ENCODE measurements around the gene HEG1. TPM values are rescaled to one million over a fixed set of nuclear protein-coding genes. Genes with fewer than 3 reads are reported as not detected.

HEG1 gene
- total RNA-seq, 5 donors from 2014 or later (not counting 1 experiment from before 2014, with no cell fraction given) = 22.6 to 27.6 (median 25.6) TPM

GRCh38 chr3:125005676-125006075 lies 50.1 kb downstream of the HEG1 start:
- Histone ChIP-seq H3K9me3 (no peaks in the 10 kb centered on the region), H3K4me1 (ENCODE audit: control insufficient read depth in 1 of 2, extremely low read depth in 1 of 2, insufficient read depth in 2 of 2, low read length in 2 of 2) (peaks cover 31 to 43% of the 10 kb centered on the region in 2 experiments), H3K27ac (ENCODE audit: low read length) (no peak overlapping the region), H3K4me3 (ENCODE audit: control insufficient read depth in 1 of 2, extremely low read depth in 1 of 2, low read length in 1 of 2) (no peak overlapping the region), H3K36me3 (ENCODE audit: control insufficient read depth in 2 of 2, extremely low read depth in 1 of 2, insufficient read depth in 1 of 2, low read length in 1 of 2) (peaks cover 0 to 76% of the 10 kb centered on the region in 2 donors), H3K27me3 (replicated peaks in 1 of 2; ENCODE audit: control insufficient read depth in 2 of 2, extremely low read depth in 1 of 2, insufficient read depth in 2 of 2, low read length in 1 of 2) (no peaks in the 10 kb centered on the region)
- H3K4me3 Mint-ChIP-seq = no peak overlapping the region
- H3K36me3 Mint-ChIP-seq = peaks cover 65% of the 10 kb centered on the region
- H3K27me3 Mint-ChIP-seq = no peaks in the 10 kb centered on the region
- DNase-seq (no peak), ATAC-seq (replicated peaks in 1 of 4) (no peak)
- H3K9me3 Mint-ChIP-seq = no peaks in the 10 kb centered on the region
- peak overlapping the region in 1 of 2 donors; percentile 45 for H3K27ac Mint-ChIP-seq
- ChIA-PET CTCF (no interaction called here), POLR2A (no interaction called here)
- WGBS (ENCODE audit: insufficient coverage) = 90% methylated on average over 2 of the region's 5 CpGs
- peaks cover 40% of the 10 kb centered on the region in 3 donors for H3K4me1 Mint-ChIP-seq

GRCh38 chr3:125005222-125005621 lies 50.6 kb downstream of the HEG1 start:
- Histone ChIP-seq H3K4me3 (ENCODE audit: control insufficient read depth in 1 of 2, extremely low read depth in 1 of 2, low read length in 1 of 2) (no peak overlapping the region), H3K36me3 (ENCODE audit: control insufficient read depth in 2 of 2, extremely low read depth in 1 of 2, insufficient read depth in 1 of 2, low read length in 1 of 2) (peaks cover 0 to 80% of the 10 kb centered on the region in 2 donors), H3K4me1 (ENCODE audit: control insufficient read depth in 1 of 2, extremely low read depth in 1 of 2, insufficient read depth in 2 of 2, low read length in 2 of 2) (peaks cover 27 to 42% of the 10 kb centered on the region in 2 experiments), H3K27ac (ENCODE audit: low read length) (no peak overlapping the region), H3K9me3 (no peaks in the 10 kb centered on the region), H3K27me3 (replicated peaks in 1 of 2; ENCODE audit: control insufficient read depth in 2 of 2, extremely low read depth in 1 of 2, insufficient read depth in 2 of 2, low read length in 1 of 2) (no peaks in the 10 kb centered on the region)
- Mint-ChIP-seq H3K4me1 (peaks cover 35 to 36% (median 35%) of the 10 kb centered on the region in 3 donors), H3K27ac (peak overlapping the region in 1 of 2 donors; percentile 45), H3K27me3 (no peaks in the 10 kb centered on the region), H3K4me3 (no peak overlapping the region), H3K9me3 (no peaks in the 10 kb centered on the region), H3K36me3 (peaks cover 65% of the 10 kb centered on the region)
- DNase-seq (no peak), ATAC-seq (replicated peaks in 1 of 4) (no peak)
- ChIA-PET POLR2A (no interaction called here), CTCF (no interaction called here)
- WGBS (ENCODE audit: insufficient coverage) = 71% methylated on average over 1 of the region's 4 CpGs

DNA sequence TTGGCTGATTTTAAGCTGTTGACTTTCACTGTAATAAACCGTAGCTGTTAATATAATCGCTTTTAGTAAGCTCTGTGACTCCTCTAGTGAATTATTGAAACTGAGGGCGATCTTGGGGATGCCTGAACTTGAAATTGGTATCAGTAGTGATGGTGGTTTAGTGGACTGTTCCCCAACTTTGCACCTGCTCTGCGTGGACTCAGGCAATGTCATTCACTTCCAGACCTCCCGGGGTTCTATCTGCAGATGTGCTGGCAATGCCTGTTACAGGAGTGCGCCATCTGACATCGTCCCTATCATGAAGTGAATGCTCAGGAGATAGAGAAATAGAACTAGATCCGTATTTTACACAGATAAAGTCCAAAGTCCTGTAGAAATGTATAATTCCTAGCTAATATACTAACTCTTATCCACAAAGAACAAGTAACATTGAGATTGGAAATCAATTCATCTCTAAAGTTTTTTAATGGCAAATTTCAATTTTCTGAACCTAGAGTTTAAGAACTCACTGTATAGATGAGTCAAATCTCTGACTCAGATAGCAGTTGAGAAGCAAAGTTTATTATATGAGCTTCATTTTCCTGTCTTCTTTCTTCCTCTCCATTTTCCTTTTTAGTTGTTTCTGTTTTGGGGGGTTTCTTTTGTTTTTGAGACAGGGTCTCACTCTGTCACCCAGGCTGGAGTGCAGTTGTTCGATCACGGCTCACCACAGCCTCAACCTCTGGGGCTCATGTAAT lies 51.8 kb downstream of the HEG1 start:
- POLR2A ChIA-PET = interaction anchor here in 1 of 2 donors (0.6 kb wide), 1 partner anchor 48 kb away, joined by 3 read pairs; no protein-coding TSS in a partner anchor

DNA sequence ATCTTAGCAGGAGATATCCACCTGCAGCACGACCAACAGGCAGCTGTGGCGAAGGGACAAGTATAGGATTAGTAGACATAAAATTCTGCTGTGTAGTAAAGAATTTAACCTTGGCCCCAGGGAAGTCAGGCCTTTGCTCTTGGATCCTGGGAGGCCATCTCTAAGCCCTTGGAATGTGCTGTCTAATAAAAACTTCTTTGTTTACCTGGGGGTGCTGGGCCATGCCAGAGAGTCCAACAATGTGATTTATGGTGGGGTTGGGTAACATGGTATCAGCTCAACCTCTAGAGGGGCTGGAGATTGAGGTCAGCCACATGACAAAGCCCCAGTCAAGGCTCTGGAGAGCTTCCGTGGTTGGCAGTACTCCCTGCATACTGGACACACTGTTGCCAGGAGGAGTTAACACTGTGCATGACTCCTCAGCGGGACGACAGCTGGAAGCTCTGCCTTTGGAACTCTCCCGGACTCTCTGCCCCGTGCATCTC lies 52.4 kb downstream of the HEG1 start:
- ChIA-PET POLR2A (interaction anchor here in 1 of 2 donors (0.6 kb wide), 1 partner anchor 592 kb away, joined by 3 read pairs; no protein-coding TSS in a partner anchor), CTCF (interaction anchor here in 1 of 2 donors (0.7 kb wide), 1 partner anchor 8 kb away, joined by 6 read pairs; no protein-coding TSS in a partner anchor)
- WGBS (ENCODE audit: insufficient coverage) = 97% methylated on average over 6 of the region's 7 CpGs
- Mint-ChIP-seq H3K4me3 (peak overlapping the region in 1 of 3 donors; percentile 53), H3K36me3 (peaks cover 63% of the 10 kb centered on the region), H3K27ac (peak overlapping the region; percentile 84 to 86), H3K4me1 (peaks cover 29% of the 10 kb centered on the region in 3 donors), H3K27me3 (no peaks in the 10 kb centered on the region), H3K9me3 (no peaks in the 10 kb centered on the region)
- no peaks in the 10 kb centered on the region for H3K27me3 ChIP-seq (replicated peaks in 1 of 2; ENCODE audit: control insufficient read depth in 2 of 2, extremely low read depth in 1 of 2, insufficient read depth in 2 of 2, low read length in 1 of 2)
- H3K27ac ChIP-seq (ENCODE audit: low read length) = peak overlapping the region; percentile 3
- no peak overlapping the region for H3K4me3 ChIP-seq (ENCODE audit: control insufficient read depth in 1 of 2, extremely low read depth in 1 of 2, low read length in 1 of 2)
- H3K4me1 ChIP-seq (ENCODE audit: control insufficient read depth in 1 of 2, extremely low read depth in 1 of 2, insufficient read depth in 2 of 2, low read length in 2 of 2) = peaks cover 23 to 45% of the 10 kb centered on the region in 2 experiments
- DNase-seq = no peak
- H3K36me3 ChIP-seq (ENCODE audit: control insufficient read depth in 2 of 2, extremely low read depth in 1 of 2, insufficient read depth in 1 of 2, low read length in 1 of 2) = peaks cover 0 to 82% of the 10 kb centered on the region in 2 donors
- no peak for ATAC-seq (replicated peaks in 1 of 4)
- H3K9me3 ChIP-seq = no peaks in the 10 kb centered on the region

More for the DNA sequence above, 51.8 kb downstream of the HEG1 start:
- H3K36me3 ChIP-seq (ENCODE audit: control insufficient read depth in 2 of 2, extremely low read depth in 1 of 2, insufficient read depth in 1 of 2, low read length in 1 of 2) = peaks cover 0 to 80% of the 10 kb centered on the region in 2 donors
- Mint-ChIP-seq H3K9me3 (no peaks in the 10 kb centered on the region), H3K27me3 (no peaks in the 10 kb centered on the region), H3K27ac (peak overlapping the region; percentile 84 to 86), H3K4me1 (peaks cover 29% of the 10 kb centered on the region in 3 donors), H3K4me3 (peak overlapping the region in 1 of 3 donors; percentile 53), H3K36me3 (peaks cover 66% of the 10 kb centered on the region)
- ATAC-seq (replicated peaks in 1 of 4) (no peak), DNase-seq (no peak)
- 100% methylated on average over 1 of the region's 10 CpGs for WGBS (ENCODE audit: insufficient coverage)
- no peak overlapping the region for H3K27ac ChIP-seq (ENCODE audit: low read length)
- CTCF ChIA-PET = interaction anchor here in 1 of 2 donors (0.7 kb wide), 1 partner anchor 9 kb away, joined by 6 read pairs; no protein-coding TSS in a partner anchor
- peaks cover 23 to 40% of the 10 kb centered on the region in 2 experiments for H3K4me1 ChIP-seq (ENCODE audit: control insufficient read depth in 1 of 2, extremely low read depth in 1 of 2, insufficient read depth in 2 of 2, low read length in 2 of 2)
- no peaks in the 10 kb centered on the region for H3K27me3 ChIP-seq (replicated peaks in 1 of 2; ENCODE audit: control insufficient read depth in 2 of 2, extremely low read depth in 1 of 2, insufficient read depth in 2 of 2, low read length in 1 of 2)
- H3K4me3 ChIP-seq (ENCODE audit: control insufficient read depth in 1 of 2, extremely low read depth in 1 of 2, low read length in 1 of 2) = no peak overlapping the region
- H3K9me3 ChIP-seq = no peaks in the 10 kb centered on the region

- H3K4me3 ChIP-seq (ENCODE audit: control insufficient read depth in 1 of 2, extremely low read depth in 1 of 2, low read length in 1 of 2) = no peak overlapping the region
- no peaks in the 10 kb centered on the region for H3K27me3 ChIP-seq (replicated peaks in 1 of 2; ENCODE audit: control insufficient read depth in 2 of 2, extremely low read depth in 1 of 2, insufficient read depth in 2 of 2, low read length in 1 of 2)
- ATAC-seq (replicated peaks in 1 of 4) (peak; percentile 63 to 91 (median 81)), DNase-seq (peak in 17 of 35 experiments; percentile 4 to 62 (median 20))
- CTCF ChIA-PET = interaction anchor here (0.7 kb wide), 2 partner anchors 8 to 19 kb away, joined by 3 to 6 read pairs; no protein-coding TSS in a partner anchor
- Mint-ChIP-seq H3K4me3 (peak overlapping the region in 2 of 3 donors; percentile 13 to 53), H3K27ac (peak overlapping the region; percentile 84 to 86), H3K27me3 (no peaks in the 10 kb centered on the region), H3K9me3 (no peaks in the 10 kb centered on the region), H3K4me1 (peaks cover 29% of the 10 kb centered on the region in 3 donors), H3K36me3 (peaks cover 62% of the 10 kb centered on the region)
- H3K27ac ChIP-seq (ENCODE audit: low read length) = peak overlapping the region; percentile 61
- no peaks in the 10 kb centered on the region for H3K9me3 ChIP-seq
- POLR2A ChIA-PET = interaction anchor here (0.5 to 0.9 kb wide), 4 partner anchors 34 to 593 kb away, joined by 3 to 8 read pairs (median 3); no protein-coding TSS in a partner anchor
- 100% methylated on average over 5 of the region's 11 CpGs for WGBS (ENCODE audit: insufficient coverage)
- H3K36me3 ChIP-seq (ENCODE audit: control insufficient read depth in 2 of 2, extremely low read depth in 1 of 2, insufficient read depth in 1 of 2, low read length in 1 of 2) = peaks cover 0 to 82% of the 10 kb centered on the region in 2 donors
- peaks cover 23 to 45% of the 10 kb centered on the region in 2 experiments for H3K4me1 ChIP-seq (ENCODE audit: control insufficient read depth in 1 of 2, extremely low read depth in 1 of 2, insufficient read depth in 2 of 2, low read length in 2 of 2)
These were observed 53.1 kb downstream of the HEG1 start for GRCh38 chr3:125002414-125003368.

All from T-cell (primary cell).